Neural progenitor cell (in vitro differentiated cells): Measurements from ENCODE around the gene ABCG2. TPM values are rescaled to one million over a fixed set of nuclear protein-coding genes. Genes with fewer than 3 reads are reported as not detected.

Experiments
- DNase-seq: peaks from one replicate; pipeline ENCODE4 v3.0.0-alpha.2; 2016; ENCODE audit warnings: low spot score
- H2AFZ ChIP-seq: fragments of 200-600 bp; sonication (generic); replicated peaks from 2 replicates; pipeline ENCODE4 v1.6.1; 2016; ENCODE audit warnings: antibody characterized with exemption
- H3F3A ChIP-seq: fragments of 200-600 bp; sonication (generic); 2 replicates; pipeline ENCODE4 v1.6.1; 2016; ENCODE audit warnings: antibody characterized with exemption, low read depth
- H3K27ac ChIP-seq: fragments of 200-600 bp; sonication (generic); 2 replicates; pipeline ENCODE4 v1.5.1; 2016; ENCODE audit warnings: mild to moderate bottlenecking
- H3K27me3 ChIP-seq: fragments of 200-600 bp; sonication (generic); 2 replicates; pipeline ENCODE4 v1.6.1; 2016; ENCODE audit warnings: mild to moderate bottlenecking, moderate library complexity
- H3K36me3 ChIP-seq: fragments of 200-600 bp; sonication (generic); 2 replicates; pipeline ENCODE4 v1.5.1; 2016
- H3K4me1 ChIP-seq: fragments of 200-600 bp; sonication (generic); 2 replicates; pipeline ENCODE4 v1.6.1; 2016; ENCODE audit warnings: mixed run types
- H3K4me2 ChIP-seq: fragments of 200-600 bp; sonication (generic); 2 replicates; pipeline ENCODE4 v1.6.1; 2016
- H3K4me3 ChIP-seq: fragments of 200-600 bp; sonication (generic); 2 replicates; pipeline ENCODE4 v1.5.1; 2016
- H3K79me2 ChIP-seq: fragments of 200-600 bp; sonication (generic); 2 replicates; pipeline ENCODE4 v1.6.1; 2016; ENCODE audit warnings: low read depth
- H3K9ac ChIP-seq: fragments of 200-600 bp; sonication (generic); 2 replicates; pipeline ENCODE4 v1.6.1; 2016
- H3K9me3 ChIP-seq: fragments of 200-600 bp; sonication (generic); 2 replicates; pipeline ENCODE4 v1.5.1; 2016; ENCODE audit warnings: low read depth
- H4K20me1 ChIP-seq: fragments of 200-600 bp; sonication (generic); 2 replicates; pipeline ENCODE4 v1.6.1; 2016; ENCODE audit warnings: low read depth
- H3K27ac Mint-ChIP-seq: 3 replicates; pipeline ENCODE4 v1.8.0; 2021; ENCODE audit warnings: mixed read lengths
- H3K27me3 Mint-ChIP-seq: 2 replicates; pipeline ENCODE4 v1.8.0; 2022; ENCODE audit warnings: low read depth, mild to moderate bottlenecking, inconsistent platforms, moderate library complexity, mixed read lengths; ENCODE audit not compliant: insufficient read depth
- H3K36me3 Mint-ChIP-seq: 3 replicates; pipeline ENCODE4 v1.8.0; 2021; ENCODE audit warnings: mixed read lengths
- H3K4me1 Mint-ChIP-seq: 3 replicates; pipeline ENCODE4 v1.8.0; 2021; ENCODE audit warnings: mixed read lengths
- H3K4me3 Mint-ChIP-seq: 3 replicates; pipeline ENCODE4 v1.8.0; 2021; ENCODE audit warnings: mild to moderate bottlenecking, moderate library complexity, mixed read lengths
- H3K9me3 Mint-ChIP-seq: 3 replicates; pipeline ENCODE4 v1.8.0; 2020; ENCODE audit warnings: mixed read lengths
- EZH2 ChIP-seq: fragments of 200-600 bp; sonication (generic); IDR thresholded peaks from 2 replicates; pipeline ENCODE4 v1.6.1; 2017; ENCODE audit warnings: antibody characterized with exemption, mild to moderate bottlenecking, moderate library complexity
- EZH2phosphoT487 ChIP-seq: fragments of 200-600 bp; sonication (generic); IDR thresholded peaks from 2 replicates; pipeline ENCODE4 v1.6.1; 2017; ENCODE audit warnings: antibody characterized with exemption
- total RNA-seq: library from RNA; depleted of rRNA; stranded (reverse); fragments of >200 nt; gene quantifications from 2 replicates; pipeline ENCODE4 v1.2.3, GENCODE V29; 2015; ENCODE audit warnings: low replicate concordance
- TF ChIP-seq, protein P1 (sequence below): fragments of 200-600 bp; sonication (generic); IDR thresholded peaks from 2 replicates; pipeline ENCODE4 v1.5.1; 2017; ENCODE audit warnings: antibody characterized with exemption, mild to moderate bottlenecking

The ABCG2 gene
- total RNA-seq, 1 donor from 2014 or later, result 2.4 TPM

DNA sequence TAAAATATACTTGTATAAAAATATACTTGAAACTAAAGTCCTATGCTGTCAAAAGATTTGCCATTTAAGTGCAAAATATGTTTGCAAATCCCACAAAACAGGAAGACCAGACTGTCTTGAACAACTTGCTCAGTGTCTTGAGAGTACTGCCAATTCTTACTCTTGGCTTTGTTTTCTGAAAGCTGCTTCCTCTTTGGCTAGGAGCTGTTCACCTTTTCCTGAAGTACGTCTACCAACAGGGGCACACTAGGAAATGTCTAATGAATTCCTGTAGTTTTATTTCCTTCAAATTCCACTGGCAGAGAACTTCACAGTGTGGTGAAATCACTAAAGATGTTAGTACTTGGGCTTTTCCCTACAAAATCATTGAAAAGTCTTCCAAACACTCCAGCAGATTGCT, 46.4 kb upstream of the ABCG2 start:
- H3K4me2 ChIP-seq, result no peak overlapping the region
- peaks cover 4% of the 10 kb centered on the region for H3K27me3 Mint-ChIP-seq
- no peaks in the 10 kb centered on the region for H3K4me1 Mint-ChIP-seq
- H3K4me1 ChIP-seq, result no peaks in the 10 kb centered on the region
- no peak overlapping the region for H2AFZ ChIP-seq
- no peaks in the 10 kb centered on the region for H3K36me3 ChIP-seq
- no peak overlapping the region for H3K27ac Mint-ChIP-seq
- H3K27ac ChIP-seq, result no peak overlapping the region
- no peak overlapping the region for H3K9ac ChIP-seq
- no peaks in the 10 kb centered on the region for H3K9me3 Mint-ChIP-seq
- no peaks in the 10 kb centered on the region for H4K20me1 ChIP-seq
- no peak overlapping the region for H3K4me3 ChIP-seq
- no peaks in the 10 kb centered on the region for H3K79me2 ChIP-seq
- H3F3A ChIP-seq, result no peaks in the 10 kb centered on the region
- H3K36me3 Mint-ChIP-seq, result no peaks in the 10 kb centered on the region
- no peaks in the 10 kb centered on the region for H3K9me3 ChIP-seq
- DNase-seq, result no peak
- no peak overlapping the region for H3K4me3 Mint-ChIP-seq
- no peaks in the 10 kb centered on the region for H3K27me3 ChIP-seq
- no peak for TF ChIP-seq EZH2
- no peak for TF ChIP-seq EZH2phosphoT487

DNA sequence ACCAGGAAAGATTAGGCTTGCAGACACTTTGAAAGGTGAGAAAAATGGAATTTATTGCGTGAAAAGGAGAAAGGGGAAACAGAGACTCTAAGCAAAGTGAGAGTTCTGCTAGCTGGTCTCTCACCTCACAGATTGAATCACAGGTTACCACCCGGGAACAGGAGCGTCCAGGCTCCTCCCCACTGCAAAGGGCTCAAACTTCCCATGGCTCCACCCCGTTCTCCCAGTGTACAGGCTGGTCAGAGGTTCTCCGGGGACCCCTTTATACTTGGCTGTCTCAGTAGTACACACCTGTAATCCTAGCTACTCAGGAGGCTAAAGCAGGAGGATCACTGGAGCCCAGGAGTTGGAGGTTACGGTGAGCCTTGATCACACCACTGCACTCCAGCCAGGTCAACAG, 44.0 kb upstream of the ABCG2 start:
- TF ChIP-seq, protein P1, sequence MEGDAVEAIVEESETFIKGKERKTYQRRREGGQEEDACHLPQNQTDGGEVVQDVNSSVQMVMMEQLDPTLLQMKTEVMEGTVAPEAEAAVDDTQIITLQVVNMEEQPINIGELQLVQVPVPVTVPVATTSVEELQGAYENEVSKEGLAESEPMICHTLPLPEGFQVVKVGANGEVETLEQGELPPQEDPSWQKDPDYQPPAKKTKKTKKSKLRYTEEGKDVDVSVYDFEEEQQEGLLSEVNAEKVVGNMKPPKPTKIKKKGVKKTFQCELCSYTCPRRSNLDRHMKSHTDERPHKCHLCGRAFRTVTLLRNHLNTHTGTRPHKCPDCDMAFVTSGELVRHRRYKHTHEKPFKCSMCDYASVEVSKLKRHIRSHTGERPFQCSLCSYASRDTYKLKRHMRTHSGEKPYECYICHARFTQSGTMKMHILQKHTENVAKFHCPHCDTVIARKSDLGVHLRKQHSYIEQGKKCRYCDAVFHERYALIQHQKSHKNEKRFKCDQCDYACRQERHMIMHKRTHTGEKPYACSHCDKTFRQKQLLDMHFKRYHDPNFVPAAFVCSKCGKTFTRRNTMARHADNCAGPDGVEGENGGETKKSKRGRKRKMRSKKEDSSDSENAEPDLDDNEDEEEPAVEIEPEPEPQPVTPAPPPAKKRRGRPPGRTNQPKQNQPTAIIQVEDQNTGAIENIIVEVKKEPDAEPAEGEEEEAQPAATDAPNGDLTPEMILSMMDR, result no peak
- TF ChIP-seq EZH2 (no peak), EZH2phosphoT487 (no peak)
- Mint-ChIP-seq H3K4me3 (no peak overlapping the region), H3K27ac (no peak overlapping the region), H3K36me3 (no peaks in the 10 kb centered on the region), H3K27me3 (peaks cover 4% of the 10 kb centered on the region), H3K4me1 (no peaks in the 10 kb centered on the region), H3K9me3 (no peaks in the 10 kb centered on the region)
- H3K27ac ChIP-seq, result no peak overlapping the region
- no peaks in the 10 kb centered on the region for H3K79me2 ChIP-seq
- no peak overlapping the region for H2AFZ ChIP-seq
- no peaks in the 10 kb centered on the region for H3K36me3 ChIP-seq
- H3K4me3 ChIP-seq, result no peak overlapping the region
- no peak overlapping the region for H3K4me2 ChIP-seq
- no peaks in the 10 kb centered on the region for H3K27me3 ChIP-seq
- no peaks in the 10 kb centered on the region for H4K20me1 ChIP-seq
- H3K9ac ChIP-seq, result no peak overlapping the region
- H3K9me3 ChIP-seq, result no peaks in the 10 kb centered on the region
- H3F3A ChIP-seq, result no peaks in the 10 kb centered on the region
- DNase-seq, result no peak
- H3K4me1 ChIP-seq, result no peaks in the 10 kb centered on the region

DNA sequence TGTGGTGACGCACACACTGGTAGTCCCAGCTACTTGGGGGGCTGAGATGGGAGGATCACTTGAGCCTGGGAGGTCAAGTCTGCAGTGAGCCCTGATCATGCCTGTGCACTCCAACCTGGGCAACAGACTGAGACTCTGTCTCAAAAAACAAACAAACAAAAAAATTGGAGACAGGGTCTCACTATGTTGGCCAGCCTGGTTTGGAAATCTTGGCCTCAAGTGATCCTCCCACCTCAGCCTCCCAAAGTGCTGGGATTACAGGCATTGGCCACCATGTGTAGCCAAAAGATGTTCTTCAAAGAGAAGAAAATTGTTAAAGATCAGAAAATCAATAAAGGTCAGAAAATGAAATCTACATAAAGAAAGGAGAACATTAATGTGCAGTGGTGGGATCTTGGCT, 41.7 kb upstream of the ABCG2 start:
- Mint-ChIP-seq H3K27ac (no peak overlapping the region), H3K4me1 (no peaks in the 10 kb centered on the region), H3K4me3 (no peak overlapping the region), H3K9me3 (no peaks in the 10 kb centered on the region), H3K36me3 (no peaks in the 10 kb centered on the region), H3K27me3 (peaks cover 2% of the 10 kb centered on the region)
- DNase-seq, result no peak
- Histone ChIP-seq H3K4me2 (no peak overlapping the region), H3K4me3 (no peak overlapping the region), H3K9me3 (no peaks in the 10 kb centered on the region), H3K27ac (no peak overlapping the region), H3F3A (no peaks in the 10 kb centered on the region), H3K27me3 (no peaks in the 10 kb centered on the region), H4K20me1 (no peaks in the 10 kb centered on the region), H3K9ac (no peak overlapping the region), H3K4me1 (peaks cover 6% of the 10 kb centered on the region), H2AFZ (no peak overlapping the region), H3K36me3 (no peaks in the 10 kb centered on the region), H3K79me2 (no peaks in the 10 kb centered on the region)
- TF ChIP-seq EZH2, result no peak
- TF ChIP-seq, protein P1, result no peak
- no peak for TF ChIP-seq EZH2phosphoT487

DNA sequence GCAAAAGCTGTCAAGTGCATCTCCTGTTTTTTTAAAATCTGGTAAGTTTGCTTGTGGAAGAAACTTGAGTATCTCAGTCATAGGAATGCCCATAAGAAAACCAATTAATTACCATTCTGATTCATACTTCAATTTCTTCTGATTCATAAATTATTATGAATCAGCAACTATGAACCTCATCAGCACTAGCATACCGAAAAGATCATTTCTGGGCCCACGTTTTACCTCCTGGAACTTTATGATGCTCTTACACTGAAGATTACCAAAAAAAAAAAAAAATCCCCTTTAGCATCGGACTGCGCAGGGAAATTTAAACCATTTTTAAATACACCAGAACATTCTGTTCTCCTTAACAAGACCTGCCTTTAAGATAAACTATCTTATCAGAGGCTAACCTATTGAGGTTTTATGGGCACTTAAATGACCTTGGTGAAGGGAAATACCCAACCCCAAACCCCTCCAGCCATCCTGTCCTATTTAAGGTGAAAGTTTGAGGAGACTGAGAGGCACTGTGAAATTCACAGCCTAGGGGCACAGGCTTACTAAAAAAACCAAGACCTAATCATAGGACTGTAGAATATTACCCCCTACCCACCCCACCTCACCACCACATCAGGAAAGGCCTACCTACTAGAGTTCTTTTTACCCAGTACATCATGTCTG, 38.2 kb upstream of the ABCG2 start:
- DNase-seq, result no peak
- Histone ChIP-seq H2AFZ (no peak overlapping the region), H3K27me3 (no peaks in the 10 kb centered on the region), H3K4me3 (no peak overlapping the region), H3K27ac (no peak overlapping the region), H3K36me3 (no peaks in the 10 kb centered on the region), H3K9me3 (no peaks in the 10 kb centered on the region), H3K4me1 (peaks cover 6% of the 10 kb centered on the region), H3K4me2 (no peak overlapping the region), H4K20me1 (no peaks in the 10 kb centered on the region), H3K79me2 (no peaks in the 10 kb centered on the region), H3K9ac (no peak overlapping the region), H3F3A (no peaks in the 10 kb centered on the region)
- Mint-ChIP-seq H3K36me3 (no peaks in the 10 kb centered on the region), H3K9me3 (no peaks in the 10 kb centered on the region), H3K4me3 (no peak overlapping the region), H3K27ac (no peak overlapping the region), H3K27me3 (no peaks in the 10 kb centered on the region), H3K4me1 (no peaks in the 10 kb centered on the region)
- TF ChIP-seq EZH2, result no peak
